OCI-LY1 (cell line): ENCODE measurements around the gene ANKFN1.

ENCODE experiments used
- CTCF ChIP-seq: fragments of 200-600 bp; sonication (generic), shearing (Covaris generic); IDR thresholded peaks from 2 replicates; pipeline ENCODE4 v1.5.1; 2017; ENCODE audit warnings: mild to moderate bottlenecking, antibody characterized with exemption, low read length, moderate library complexity, mixed read lengths
- EZH2 ChIP-seq: fragments of 200-600 bp; sonication (generic), shearing (Covaris generic); IDR thresholded peaks from 2 replicates; pipeline ENCODE4 v1.8.0; 2017; ENCODE audit warnings: borderline replicate concordance, mixed run types, mild to moderate bottlenecking, antibody characterized with exemption, low read length, moderate library complexity, mixed read lengths

GRCh38 chr17:56506349-56506748 lies 353.1 kb downstream of the ANKFN1 start:
- TF ChIP-seq CTCF (no peak), EZH2 (no peak)
